ENCODE results near the gene TMED4. TPM values are rescaled to one million over a fixed set of nuclear protein-coding genes. Genes with fewer than 3 reads are reported as not detected.
A peak's percentile ranks its signal among the peaks of the same experiment; 100 is the strongest.
"Not testable (repeated sequence)": the region's sequence is repeated elsewhere in the genome, so short reads cannot be mapped to it uniquely, and the experiment has no call there.

TMED4 gene
- total RNA-seq, 1 experiment from 2014 or later = 124 TPM

DNA sequence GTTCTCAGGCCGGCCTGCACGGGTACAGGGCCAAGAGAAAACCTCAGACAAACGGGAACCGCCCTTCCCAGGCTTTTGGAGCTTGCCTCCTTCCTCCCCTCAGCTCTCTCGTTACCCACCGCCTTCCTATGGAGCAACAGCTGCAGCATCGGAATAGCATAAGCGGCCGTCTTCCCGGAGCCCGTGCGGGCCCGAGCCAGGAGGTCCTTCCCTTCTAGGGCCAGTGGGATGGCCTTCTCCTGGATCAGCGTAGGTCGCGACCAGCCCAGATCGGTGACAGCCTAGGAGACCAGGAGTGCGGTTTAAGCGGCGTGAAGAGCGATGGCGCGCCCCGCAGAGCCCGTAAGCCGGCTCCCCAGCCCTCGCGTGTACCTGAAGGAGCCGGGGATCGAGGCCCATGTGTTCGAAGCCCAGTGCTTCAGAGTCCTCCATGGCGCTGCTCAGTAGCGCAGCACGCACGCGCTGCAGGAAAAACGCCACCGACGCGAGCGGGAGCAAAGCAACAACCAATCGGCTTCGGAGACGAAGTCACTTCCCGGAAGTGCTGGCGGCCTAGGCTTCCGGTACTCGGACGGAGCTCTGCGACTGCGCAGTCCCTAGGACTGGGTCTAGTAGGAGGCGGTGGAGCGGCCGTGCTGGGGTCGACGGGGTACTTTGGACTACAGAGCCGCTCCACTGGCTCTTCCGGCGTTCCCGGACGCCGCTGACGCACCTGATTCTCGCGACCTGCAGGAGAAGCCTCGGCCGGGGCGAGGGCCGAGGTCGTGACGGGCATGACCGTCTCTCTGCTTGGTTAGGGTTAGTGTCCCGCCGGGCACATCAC is 8.4 kb downstream of the TMED4 start, which contains the start of gene DDX56:
Gene DDX56, minus strand, starts transcription at position 445 of the 823 bp plus-strand sequence. Its CDS starts 13 bp downstream, at position 432.
- in situ Hi-C loops (cut with HindIII; ENCODE audit: low sequenced_read_pairs) = loop anchor here (25.0 kb wide), 1 partner anchor 136 kb away; no protein-coding TSS in a partner anchor
- peak; percentile 95 for DNase-seq (ENCODE audit: low spot score)

DNA sequence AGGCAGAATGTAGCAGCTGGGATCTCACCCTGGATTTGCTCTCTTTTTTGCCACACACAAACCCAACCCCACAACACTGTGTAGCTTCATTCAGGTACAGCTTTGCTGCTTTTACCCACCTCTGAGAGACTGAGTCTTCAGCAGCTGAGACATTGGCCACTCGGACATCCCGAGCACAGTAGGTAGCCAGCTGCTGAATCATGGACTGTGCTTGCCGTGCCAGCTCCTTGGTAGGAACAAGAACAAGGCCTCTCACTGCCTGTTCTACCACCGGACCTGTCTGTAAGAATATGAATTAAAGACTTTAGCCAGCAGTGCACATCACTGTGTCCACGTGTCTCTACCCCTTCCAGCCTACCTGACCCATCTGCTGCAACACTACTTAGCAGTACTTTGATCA is 9.3 kb downstream of the TMED4 start:
- DNase-seq (ENCODE audit: low spot score) = no peak
- in situ Hi-C loops (cut with HindIII; ENCODE audit: low sequenced_read_pairs) = loop anchor here (25.0 kb wide), 1 partner anchor 135 kb away; no protein-coding TSS in a partner anchor

- DNase-seq (ENCODE audit: low spot score) = no peak
- in situ Hi-C loops (cut with HindIII; ENCODE audit: low sequenced_read_pairs) = loop anchor here (25.0 kb wide), 1 partner anchor 133 kb away; no protein-coding TSS in a partner anchor
These were observed 12.1 kb downstream of the TMED4 start for GRCh38 chr7:44569959-44570358.

DNA sequence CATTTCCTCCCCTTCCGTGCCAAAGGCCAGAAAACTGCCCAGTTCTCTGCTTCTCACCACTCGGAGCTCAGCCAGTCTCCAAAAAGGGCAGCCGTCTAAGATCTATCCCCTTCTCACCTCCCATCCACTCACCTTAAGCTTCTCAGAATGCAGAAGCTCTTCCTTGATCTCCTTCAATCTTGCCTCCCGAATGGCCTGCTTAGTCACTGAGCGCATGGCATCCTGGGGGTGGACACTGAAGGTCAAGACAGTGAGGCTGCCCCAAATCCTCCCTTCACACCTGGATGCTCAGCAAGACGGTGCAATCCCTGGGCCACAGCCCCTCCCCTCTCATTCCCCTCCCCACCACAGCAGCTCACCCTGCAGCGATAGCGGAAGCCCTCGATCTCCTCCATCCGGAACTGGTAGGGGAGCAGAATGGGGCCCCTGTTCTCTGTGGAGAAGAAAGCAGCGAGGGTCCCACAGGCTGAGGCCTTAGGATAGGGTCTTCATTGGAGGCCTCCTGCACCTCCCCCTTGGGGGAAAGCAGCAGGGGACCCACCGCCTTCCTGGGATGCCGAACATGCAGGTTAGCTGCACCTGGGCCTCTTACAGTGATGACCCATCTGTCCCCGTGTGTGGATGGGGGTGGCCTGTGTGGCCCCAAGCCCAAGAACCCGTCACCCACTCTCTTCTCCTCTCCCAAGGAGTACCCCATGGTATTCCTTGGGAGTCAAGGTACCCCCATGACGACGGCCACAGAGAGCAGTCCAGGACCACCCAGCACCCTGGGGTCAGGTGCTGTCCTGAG is 13.1 kb downstream of the TMED4 start:
- no peak for DNase-seq (ENCODE audit: low spot score)
- in situ Hi-C loops (cut with HindIII; ENCODE audit: low sequenced_read_pairs) = loop anchor here (25.0 kb wide), 1 partner anchor 132 kb away; no protein-coding TSS in a partner anchor

DNA sequence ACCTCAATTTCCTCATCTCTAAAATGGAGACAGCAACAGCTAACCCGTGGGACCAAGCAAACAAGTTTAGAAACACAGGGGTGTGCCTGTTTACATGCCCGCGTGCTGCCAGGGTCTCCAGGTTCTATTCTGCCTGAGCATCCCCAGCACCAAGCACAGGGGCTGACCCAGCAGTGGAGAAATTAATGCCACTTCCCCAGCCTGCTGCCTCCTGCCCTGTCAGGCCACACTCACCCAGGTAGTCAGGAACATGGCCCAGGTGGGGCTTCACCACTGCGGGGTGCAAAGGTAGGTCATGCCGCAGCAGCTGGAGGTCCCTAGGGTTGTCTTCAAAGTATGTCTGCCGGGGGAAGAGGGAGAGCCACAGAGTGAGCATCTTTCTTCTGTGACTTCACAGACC is 14.1 kb downstream of the TMED4 start:
- in situ Hi-C loops (cut with HindIII; ENCODE audit: low sequenced_read_pairs) = loop anchor here (25.0 kb wide), 1 partner anchor 131 kb away; no protein-coding TSS in a partner anchor
- DNase-seq (ENCODE audit: low spot score) = no peak

DNA sequence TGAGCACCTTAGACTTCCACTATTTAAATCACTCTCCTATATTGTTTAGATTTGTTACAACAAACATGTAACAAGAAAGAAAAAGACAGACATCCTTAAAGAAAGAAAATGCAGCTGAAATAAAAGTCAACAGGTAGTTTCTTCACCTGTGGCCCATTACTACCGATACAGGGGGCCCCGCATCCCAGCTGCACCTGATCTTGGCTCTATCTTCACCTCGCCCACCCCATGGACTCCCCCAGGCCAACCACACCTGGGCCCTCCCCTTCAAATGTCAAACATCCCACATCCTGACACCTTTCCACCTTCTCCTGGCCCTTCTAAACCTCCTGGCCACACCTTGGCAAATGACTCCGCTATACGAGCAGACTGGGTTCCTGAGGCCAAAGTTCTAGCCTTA is 15.4 kb downstream of the TMED4 start:
- DNase-seq (ENCODE audit: low spot score) = no peak
- in situ Hi-C loops (cut with HindIII; ENCODE audit: low sequenced_read_pairs) = loop anchor here (25.0 kb wide), 1 partner anchor 129 kb away; no protein-coding TSS in a partner anchor

GRCh38 chr7:44565795-44566559 is 16.1 kb downstream of the TMED4 start:
- in situ Hi-C loops (cut with HindIII; ENCODE audit: low sequenced_read_pairs) = loop anchor here (25.0 kb wide), 1 partner anchor 129 kb away; no protein-coding TSS in a partner anchor
- DNase-seq (ENCODE audit: low spot score) = no peak

- in situ Hi-C loops (cut with HindIII; ENCODE audit: low sequenced_read_pairs) = loop anchor here (25.0 kb wide), 1 partner anchor 128 kb away; no protein-coding TSS in a partner anchor
- peak; percentile 63 for DNase-seq (ENCODE audit: low spot score)
These were observed 16.8 kb downstream of the TMED4 start for GRCh38 chr7:44565097-44565794.

GRCh38 chr7:44564606-44565005 is 17.4 kb downstream of the TMED4 start:
- in situ Hi-C loops (cut with HindIII; ENCODE audit: low sequenced_read_pairs) = loop anchor here (25.0 kb wide), 1 partner anchor 127 kb away; no protein-coding TSS in a partner anchor

GRCh38 chr7:44563171-44563679 is 18.8 kb downstream of the TMED4 start:
- in situ Hi-C loops (cut with HindIII; ENCODE audit: low sequenced_read_pairs) = loop anchor here (25.0 kb wide), 1 partner anchor 126 kb away; no protein-coding TSS in a partner anchor

More at GRCh38 chr7:44564606-44565005, 17.4 kb downstream of the TMED4 start:
- DNase-seq (ENCODE audit: low spot score) = no peak

DNA sequence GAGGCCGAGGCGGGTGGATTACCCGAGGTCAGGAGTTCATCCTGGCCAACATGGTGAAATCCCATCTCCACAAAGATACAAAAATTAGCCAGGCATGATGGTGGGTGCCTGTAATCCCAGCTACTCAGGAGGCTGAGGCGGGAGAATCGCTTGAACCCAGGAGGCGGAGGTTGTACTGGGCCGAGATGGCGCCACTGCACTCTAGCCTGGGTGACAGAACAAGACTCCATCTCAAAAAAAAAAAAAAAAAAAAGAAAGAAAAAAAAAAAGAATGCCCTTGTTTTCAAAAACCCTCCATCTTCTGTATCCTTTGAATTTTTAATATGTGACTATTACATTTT is 19.4 kb downstream of the TMED4 start:
- not testable (repeated sequence) for DNase-seq (ENCODE audit: low spot score)
- in situ Hi-C loops (cut with HindIII; ENCODE audit: low sequenced_read_pairs) = loop anchor here (25.0 kb wide), 1 partner anchor 125 kb away; no protein-coding TSS in a partner anchor

More at GRCh38 chr7:44563171-44563679, 18.8 kb downstream of the TMED4 start:
- no peak for DNase-seq (ENCODE audit: low spot score)

GRCh38 chr7:44561962-44562621 is 19.9 kb downstream of the TMED4 start:
- in situ Hi-C loops (cut with HindIII; ENCODE audit: low sequenced_read_pairs) = loop anchor here (25.0 kb wide), 1 partner anchor 125 kb away; no protein-coding TSS in a partner anchor
- no peak for DNase-seq (ENCODE audit: low spot score)

DNA sequence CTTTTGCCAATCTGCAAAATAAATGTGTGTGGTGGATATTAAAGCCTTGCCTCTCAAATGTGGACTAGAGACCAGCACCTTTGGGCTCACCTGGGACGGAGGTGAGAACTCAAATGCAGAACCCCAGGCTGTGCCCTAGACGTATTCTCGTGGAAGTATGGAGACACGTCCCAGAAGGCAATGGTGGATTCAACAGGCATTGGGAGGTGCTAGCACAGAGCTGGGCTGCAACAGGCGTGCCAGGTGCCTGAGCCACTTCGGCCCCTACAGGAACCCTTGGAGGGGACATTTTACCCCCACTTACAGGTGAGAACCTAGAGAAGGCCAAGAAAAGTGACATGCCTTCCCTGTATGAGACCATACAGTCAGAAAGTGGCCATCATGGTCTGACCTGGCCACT is 20.6 kb downstream of the TMED4 start:
- in situ Hi-C loops (cut with HindIII; ENCODE audit: low sequenced_read_pairs) = loop anchor here (25.0 kb wide), 1 partner anchor 124 kb away; no protein-coding TSS in a partner anchor

DNA sequence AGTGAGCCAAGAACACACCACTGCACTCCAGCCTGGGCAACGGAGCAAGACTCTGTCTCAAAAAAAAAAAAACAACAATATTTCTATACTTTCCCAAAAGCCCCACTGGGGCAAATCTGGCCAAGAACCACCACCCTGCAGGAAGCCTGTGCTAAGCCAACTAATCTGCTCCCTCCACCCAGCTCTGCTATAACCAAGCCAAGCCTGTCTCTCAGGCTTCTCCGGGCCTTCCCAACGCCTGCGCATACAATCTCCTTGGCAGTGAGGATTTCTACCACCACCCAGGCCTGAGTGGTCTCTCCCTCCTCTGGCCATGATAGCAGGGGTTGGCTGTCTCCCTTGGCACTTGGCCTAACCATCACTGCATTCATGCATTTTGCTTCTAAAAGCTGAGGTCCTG is 22.5 kb downstream of the TMED4 start:
- in situ Hi-C loops (cut with HindIII; ENCODE audit: low sequenced_read_pairs) = loop anchor here (25.0 kb wide), 1 partner anchor 122 kb away; no protein-coding TSS in a partner anchor
- peak; percentile 26 for DNase-seq (ENCODE audit: low spot score)

More for the DNA sequence above, 20.6 kb downstream of the TMED4 start:
- DNase-seq (ENCODE audit: low spot score) = no peak

- DNase-seq (ENCODE audit: low spot score) = no peak
- in situ Hi-C loops (cut with HindIII; ENCODE audit: low sequenced_read_pairs) = loop anchor here (25.0 kb wide), 1 partner anchor 120 kb away; no protein-coding TSS in a partner anchor
These were observed 24.5 kb downstream of the TMED4 start for GRCh38 chr7:44557485-44557884.

DNA sequence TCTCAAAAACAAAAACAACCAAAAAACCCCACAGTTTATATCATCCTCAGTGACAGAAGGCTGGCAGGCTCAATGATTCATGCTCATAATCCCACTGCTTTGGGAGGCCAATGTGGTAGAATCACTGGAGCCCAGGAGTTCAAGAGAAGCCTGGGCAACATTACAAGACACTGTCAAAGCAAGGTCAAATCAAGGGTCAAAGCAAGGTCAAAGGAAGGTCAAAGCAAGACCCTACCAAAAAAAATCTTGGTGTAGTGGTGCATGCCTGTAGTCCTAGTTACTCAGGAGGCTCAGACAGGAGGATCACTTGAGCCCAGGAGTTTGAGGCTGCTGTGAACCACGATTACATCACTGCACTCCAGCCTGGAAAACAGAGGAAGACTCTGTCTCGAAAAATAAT is 26.7 kb downstream of the TMED4 start:
- in situ Hi-C loops (cut with HindIII; ENCODE audit: low sequenced_read_pairs) = loop anchor here (25.0 kb wide), 1 partner anchor 118 kb away; no protein-coding TSS in a partner anchor
- DNase-seq (ENCODE audit: low spot score) = no peak

- DNase-seq (ENCODE audit: low spot score) = not testable (repeated sequence)
- in situ Hi-C loops (cut with HindIII; ENCODE audit: low sequenced_read_pairs) = loop anchor here (25.0 kb wide), 1 partner anchor 115 kb away; no protein-coding TSS in a partner anchor
These were observed 29.5 kb downstream of the TMED4 start for GRCh38 chr7:44552473-44553005.

Measured in G401 (cell line).